ENCODE measurements around the gene ZFPM1.

Gene ZFPM1

DNA sequence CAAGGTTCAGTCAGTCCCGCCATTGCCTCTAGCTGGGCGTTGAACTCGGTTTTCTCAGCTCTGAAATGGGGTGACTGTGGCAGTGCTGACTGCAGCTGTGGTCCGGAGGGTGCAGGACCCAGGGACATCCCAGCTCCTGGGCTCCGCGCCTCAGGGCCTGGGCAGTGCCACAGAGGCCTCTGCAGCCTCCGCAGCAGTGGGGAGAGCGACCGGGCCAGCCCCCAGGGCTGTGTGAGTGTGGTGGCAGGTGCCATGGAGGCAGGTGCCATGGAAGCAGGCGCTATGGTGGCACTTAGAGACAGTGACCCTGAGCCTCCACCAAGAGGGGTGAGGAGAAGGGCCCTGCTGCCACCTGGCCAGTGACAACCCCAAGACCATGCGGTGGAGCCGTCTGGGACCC, 39.4 kb upstream of the ZFPM1 start:
- no peak for DNase-seq (ENCODE audit: low spot score)
- TF ChIP-seq, protein P1, sequence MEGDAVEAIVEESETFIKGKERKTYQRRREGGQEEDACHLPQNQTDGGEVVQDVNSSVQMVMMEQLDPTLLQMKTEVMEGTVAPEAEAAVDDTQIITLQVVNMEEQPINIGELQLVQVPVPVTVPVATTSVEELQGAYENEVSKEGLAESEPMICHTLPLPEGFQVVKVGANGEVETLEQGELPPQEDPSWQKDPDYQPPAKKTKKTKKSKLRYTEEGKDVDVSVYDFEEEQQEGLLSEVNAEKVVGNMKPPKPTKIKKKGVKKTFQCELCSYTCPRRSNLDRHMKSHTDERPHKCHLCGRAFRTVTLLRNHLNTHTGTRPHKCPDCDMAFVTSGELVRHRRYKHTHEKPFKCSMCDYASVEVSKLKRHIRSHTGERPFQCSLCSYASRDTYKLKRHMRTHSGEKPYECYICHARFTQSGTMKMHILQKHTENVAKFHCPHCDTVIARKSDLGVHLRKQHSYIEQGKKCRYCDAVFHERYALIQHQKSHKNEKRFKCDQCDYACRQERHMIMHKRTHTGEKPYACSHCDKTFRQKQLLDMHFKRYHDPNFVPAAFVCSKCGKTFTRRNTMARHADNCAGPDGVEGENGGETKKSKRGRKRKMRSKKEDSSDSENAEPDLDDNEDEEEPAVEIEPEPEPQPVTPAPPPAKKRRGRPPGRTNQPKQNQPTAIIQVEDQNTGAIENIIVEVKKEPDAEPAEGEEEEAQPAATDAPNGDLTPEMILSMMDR (IDR thresholded peaks at IDR 0.05; ENCODE audit: extremely low read depth, missing control alignments): no peak

DNA sequence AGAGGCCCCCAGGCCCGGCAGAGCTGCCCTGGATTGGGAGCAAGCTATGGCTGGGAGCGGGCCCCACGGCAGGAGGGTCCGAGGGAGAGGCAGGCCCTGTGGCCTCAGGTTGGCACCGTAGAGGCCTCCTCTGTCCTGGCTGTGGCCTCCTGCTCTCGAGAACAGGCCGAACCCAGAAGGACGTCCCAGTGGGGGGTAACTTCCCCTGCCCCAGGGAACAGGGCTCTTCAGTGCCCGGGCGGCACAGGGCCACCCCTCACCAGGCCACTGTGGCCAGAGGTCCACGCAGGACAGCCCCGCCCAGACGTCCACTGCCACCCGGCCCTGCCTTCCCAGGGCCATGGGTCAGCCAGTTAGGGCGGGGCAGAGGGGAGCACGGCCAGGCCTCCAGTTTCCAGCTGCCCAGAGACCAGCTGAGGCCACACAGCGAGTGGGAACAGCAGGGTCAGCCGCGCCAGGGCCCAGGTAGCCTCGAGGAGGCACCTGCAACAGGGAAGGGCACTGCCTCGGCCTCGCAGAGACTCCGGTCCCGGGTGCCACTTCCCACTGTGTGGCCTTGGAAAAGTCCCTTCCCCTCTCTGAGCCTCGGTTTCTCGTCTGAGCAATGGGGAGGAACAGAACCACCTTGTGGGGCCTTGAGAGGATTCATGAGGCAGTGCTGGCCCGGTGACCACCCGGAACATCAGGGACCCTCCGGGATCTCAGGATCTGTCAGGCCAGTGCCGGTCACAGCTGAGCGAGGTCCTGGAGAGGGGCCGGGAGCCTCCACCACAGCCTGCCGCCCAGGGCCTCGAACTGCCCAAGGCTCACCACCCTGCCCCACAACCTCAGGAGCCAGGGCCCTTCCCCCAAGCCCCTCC, 38.3 kb upstream of the ZFPM1 start:
- DNase-seq (ENCODE audit: low spot score): no peak
- TF ChIP-seq, protein P1 (IDR thresholded peaks at IDR 0.05; ENCODE audit: extremely low read depth, missing control alignments): no peak

DNA sequence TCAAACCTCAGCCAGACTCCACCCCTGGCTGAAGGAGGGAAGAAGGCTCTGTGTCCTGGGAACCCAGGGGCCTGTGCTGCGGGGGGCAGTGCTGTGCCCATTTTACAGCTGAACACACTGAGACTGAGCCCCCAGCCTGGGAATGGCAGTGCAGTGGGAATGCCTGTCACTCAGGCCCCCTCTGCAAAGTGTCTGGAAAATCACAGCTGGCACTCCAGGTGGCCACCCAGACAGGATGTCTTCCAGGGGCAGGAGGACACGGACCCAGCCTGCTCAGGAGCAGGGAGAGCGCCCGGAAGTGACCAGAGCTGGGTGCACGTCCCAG, 37.7 kb upstream of the ZFPM1 start:
- TF ChIP-seq, protein P1 (IDR thresholded peaks at IDR 0.05; ENCODE audit: extremely low read depth, missing control alignments): no peak
- no peak for DNase-seq (ENCODE audit: low spot score)

DNA sequence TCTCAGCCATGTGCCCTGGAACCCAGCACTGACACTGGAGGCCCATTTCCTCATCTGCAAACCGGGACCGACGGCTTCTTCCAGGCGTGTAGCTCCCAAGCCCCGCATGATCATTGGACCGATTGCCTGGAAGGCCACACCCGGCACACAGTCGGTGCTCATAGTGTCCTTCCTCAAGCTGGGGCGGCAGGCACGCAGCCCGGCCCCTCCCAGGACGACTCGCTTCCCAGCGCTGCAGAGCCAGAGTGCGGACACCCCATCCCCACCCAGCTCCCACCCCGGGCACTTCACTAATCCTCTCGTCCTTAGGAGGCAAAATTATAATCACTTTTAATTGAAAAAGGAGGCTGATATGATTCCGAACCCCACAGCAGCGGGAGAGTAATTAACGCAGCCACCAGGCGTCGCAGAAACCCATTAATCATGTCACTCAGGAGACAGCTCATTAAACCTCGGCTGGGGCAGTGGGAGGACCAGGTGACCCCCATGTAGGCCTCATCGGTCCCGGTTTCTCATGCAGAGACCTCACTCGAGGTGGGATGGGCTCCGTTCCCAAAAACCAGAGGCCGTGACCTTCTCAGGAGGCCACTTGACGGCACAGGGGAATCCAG, 37.3 kb upstream of the ZFPM1 start:
- no peak for DNase-seq (ENCODE audit: low spot score)
- TF ChIP-seq, protein P1 (IDR thresholded peaks at IDR 0.05; ENCODE audit: extremely low read depth, missing control alignments): no peak

DNA sequence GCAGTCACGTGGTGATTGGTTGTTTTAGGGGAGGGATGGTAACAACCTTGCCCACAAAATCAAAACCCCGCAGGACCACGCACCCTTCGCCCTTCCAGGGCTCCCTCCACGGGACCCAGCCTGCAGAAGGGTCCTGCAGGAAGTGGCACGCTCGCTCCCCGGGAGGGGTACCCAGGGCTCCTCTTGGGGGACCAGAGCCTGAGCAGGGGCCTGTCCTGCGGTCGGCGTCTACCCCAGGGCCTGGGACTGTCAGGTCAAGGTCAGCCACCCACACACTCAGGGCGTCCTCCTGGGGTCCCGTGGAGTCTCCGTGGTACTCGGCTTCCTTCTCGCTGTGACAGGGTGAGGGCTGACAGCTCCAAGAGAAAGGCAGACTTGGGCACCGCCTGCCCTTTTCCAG, 36.4 kb upstream of the ZFPM1 start:
- TF ChIP-seq, protein P1 (IDR thresholded peaks at IDR 0.05; ENCODE audit: extremely low read depth, missing control alignments): no peak
- no peak for DNase-seq (ENCODE audit: low spot score)

DNA sequence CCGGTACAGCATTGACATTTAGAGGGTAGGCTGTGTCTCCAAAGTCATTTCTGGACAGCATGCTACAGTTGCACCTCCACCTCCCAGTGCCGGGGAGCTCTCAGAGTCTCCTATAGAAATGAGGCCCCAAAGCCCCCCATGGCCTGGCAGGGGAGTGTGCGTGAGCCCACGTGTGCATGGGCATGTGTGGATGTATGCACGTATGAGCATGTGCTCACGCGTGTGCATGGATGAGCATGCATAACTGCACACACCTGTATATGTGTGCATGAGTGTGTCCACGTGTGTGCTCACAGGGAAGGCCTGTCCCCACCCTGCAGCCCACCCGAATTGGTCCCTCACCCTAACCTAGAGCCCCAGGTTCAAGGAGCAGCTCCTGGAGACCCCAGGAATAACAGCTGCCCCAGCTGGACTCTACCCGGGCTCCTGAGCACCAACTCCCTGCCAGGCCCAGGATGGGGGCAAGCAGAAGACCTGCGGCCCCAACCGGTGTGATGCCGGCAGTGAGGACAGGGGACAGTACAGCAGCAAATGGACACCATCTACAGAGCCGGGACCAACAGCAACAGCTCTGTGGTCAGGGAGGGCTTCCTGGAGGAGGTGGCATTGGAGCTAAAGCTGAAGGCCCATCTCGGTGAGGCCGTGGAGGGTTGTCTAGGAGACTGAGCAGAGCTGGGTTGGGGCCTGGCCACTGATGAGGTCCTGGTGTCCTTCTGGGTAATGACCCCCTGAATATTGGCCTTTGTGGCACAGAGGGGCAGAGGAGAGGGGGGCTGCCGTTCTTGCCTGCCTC, 35.2 kb upstream of the ZFPM1 start:
- DNase-seq (ENCODE audit: low spot score): no peak
- TF ChIP-seq, protein P1 (IDR thresholded peaks at IDR 0.05; ENCODE audit: extremely low read depth, missing control alignments): no peak

DNA sequence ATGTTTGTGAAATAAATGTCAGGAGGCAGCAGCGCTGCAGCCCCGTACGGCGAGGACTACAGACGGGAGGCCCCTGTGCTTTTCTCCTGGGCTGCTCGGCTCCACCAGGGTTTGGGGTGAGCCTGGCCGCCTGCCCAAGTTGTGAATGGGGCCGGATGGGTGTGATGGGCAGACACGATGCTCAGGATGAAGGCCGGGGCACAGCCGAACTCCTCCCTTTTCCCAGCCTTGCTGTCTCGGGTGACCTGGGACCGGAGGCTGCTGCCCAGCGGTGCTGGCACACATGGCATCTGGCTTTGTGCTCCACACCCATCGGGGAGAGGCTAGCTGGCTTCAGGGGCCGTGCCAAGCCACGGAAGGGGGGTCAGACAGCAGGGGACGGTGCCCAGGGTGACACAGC, 34.2 kb upstream of the ZFPM1 start:
- DNase-seq (ENCODE audit: low spot score): no peak

More for the DNA sequence above, 34.2 kb upstream of the ZFPM1 start:
- TF ChIP-seq, protein P1 (IDR thresholded peaks at IDR 0.05; ENCODE audit: extremely low read depth, missing control alignments): no peak
